HCT116 (cell line): ENCODE results near the gene ACACA. TPM values are rescaled to one million over a fixed set of nuclear protein-coding genes. Genes with fewer than 3 reads are reported as not detected.
A peak's percentile ranks its signal among the peaks of the same experiment; 100 is the strongest.

Source experiments
- ATAC-seq: fragments of 200-7000 bp; cut with Tn5 transposase; 2 replicates; pipeline ENCODE4 v1.9.1; 2020; ENCODE audit warnings: mild to moderate bottlenecking, moderate library complexity
- BruUV-seq: library from RNA; stranded (reverse); fragments of 400-500 nt; replicated peaks from 2 replicates; lab custom pipeline; 2021; lab: Mats Ljungman, UMichigan
- CTCF ChIA-PET: fragments of 300-600 bp; sonication (Branson Sonifier 250); formaldehyde crosslinking; loops from one replicate; lab custom pipeline; 2021; ENCODE audit warnings: antibody characterized with exemption; lab: Charles Lee
- POLR2A ChIA-PET: fragments of 300-600, 350-600 bp; sonication (Branson Sonifier 250); formaldehyde crosslinking; loops from one replicate; lab custom pipeline; 2021; ENCODE audit warnings: antibody characterized with exemption; lab: Charles Lee
- RAD21 ChIA-PET, 2 experiments: fragments of 300-600 bp; sonication (Branson Sonifier 250); formaldehyde crosslinking; loops; one replicate each; lab custom pipeline; 2023; ENCODE audit warnings: low total read pairs in 2 of 2; ENCODE audit not compliant: uncharacterized antibody in 2 of 2, unreplicated experiment in 2 of 2, low non-redundant PET in 1 of 2; lab: Charles Lee
- DNase-seq: peaks from one replicate; pipeline ENCODE4 v3.0.0-alpha.2; 2010; ENCODE audit warnings: low read depth, low spot score
- H2AFZ ChIP-seq: fragments of 200-600 bp; shearing (Covaris generic), sonication (generic); 2 replicates; pipeline ENCODE4 v1.6.1; 2017; ENCODE audit warnings: low read depth, mixed run types, mixed read lengths, antibody characterized with exemption, low read length; ENCODE audit not compliant: poor library complexity, severe bottlenecking
- H3K27ac ChIP-seq: 2 replicates; pipeline ENCODE4 v1.5.1; 2012; ENCODE audit warnings: low read depth, low read length
- H3K27me3 ChIP-seq: fragments of 200-600 bp; sonication (generic); 2 replicates; pipeline ENCODE4 v1.6.1; 2016; ENCODE audit warnings: mixed run types, low read length, mixed read lengths; ENCODE audit not compliant: insufficient read depth
- H3K36me3 ChIP-seq, 2 experiments: fragments of 200-500 bp in 1 of 2; fragments of 200-600 bp in 1 of 2; sonication (Bioruptor generic) in 1 of 2; sonication (generic) in 1 of 2; 2 replicates each; pipeline versions ENCODE4 v1.5.1 to v1.6.1; 2014 to 2016; ENCODE audit warnings: low read length in 2 of 2, inconsistent platforms in 1 of 2, mixed read lengths in 1 of 2, mixed run types in 1 of 2; ENCODE audit not compliant: insufficient read depth in 2 of 2, control insufficient read depth in 1 of 2
- H3K4me1 ChIP-seq, 2 experiments: fragments of 200-600 bp in 1 of 2; sonication (generic) in 1 of 2; 2 replicates each; pipeline versions ENCODE4 v1.5.1 to v1.6.1; 2012 to 2017; ENCODE audit warnings: low read length in 2 of 2, inconsistent platforms in 1 of 2, mild to moderate bottlenecking in 1 of 2, mixed read lengths in 1 of 2, mixed run types in 1 of 2, moderate library complexity in 1 of 2; ENCODE audit not compliant: insufficient read depth in 2 of 2, control insufficient read depth in 1 of 2
- H3K4me2 ChIP-seq: fragments of 200-600 bp; sonication (generic); 2 replicates; pipeline ENCODE4 v1.6.1; 2017; ENCODE audit warnings: mixed run types, low read length, mixed read lengths
- H3K4me3 ChIP-seq, 2 experiments: fragments of 200-600 bp in 1 of 2; sonication (generic) in 1 of 2; replicated peaks in 1 of 2; 2 replicates each; pipeline ENCODE4 v1.5.1; 2011 to 2016; ENCODE audit warnings: low read length in 2 of 2, control low read depth in 1 of 2, low read depth in 1 of 2, mild to moderate bottlenecking in 1 of 2, mixed read lengths in 1 of 2, mixed run types in 1 of 2
- H3K79me2 ChIP-seq: fragments of 200-600 bp; sonication (generic); 2 replicates; pipeline ENCODE4 v1.6.1; 2017; ENCODE audit warnings: mild to moderate bottlenecking, mixed run types, low read length, moderate library complexity, mixed read lengths; ENCODE audit not compliant: insufficient read depth
- H3K9ac ChIP-seq: fragments of 200-600 bp; sonication (generic); 2 replicates; pipeline ENCODE4 v1.6.1; 2016; ENCODE audit warnings: low read length, mixed read lengths
- H3K9me2 ChIP-seq: fragments of 200-600 bp; sonication (generic), shearing (Covaris generic); 2 replicates; pipeline ENCODE4 v1.6.1; 2017; ENCODE audit warnings: mixed run types, mild to moderate bottlenecking, moderate library complexity; ENCODE audit not compliant: insufficient read depth
- H3K9me3 ChIP-seq, 2 experiments: fragments of 200-500 bp in 1 of 2; fragments of 200-600 bp in 1 of 2; sonication (Bioruptor generic) in 1 of 2; sonication (generic) in 1 of 2; 2 replicates each; pipeline ENCODE4 v1.6.1; 2014 to 2017; ENCODE audit warnings: low read length in 2 of 2, mixed read lengths in 2 of 2, inconsistent platforms in 1 of 2, low read depth in 1 of 2, mild to moderate bottlenecking in 1 of 2, mixed run types in 1 of 2, moderate library complexity in 1 of 2; ENCODE audit not compliant: control insufficient read depth in 1 of 2, insufficient read depth in 1 of 2
- H4K20me1 ChIP-seq: fragments of 200-600 bp; sonication (generic), shearing (Covaris generic); 2 replicates; pipeline ENCODE4 v1.6.1; 2017; ENCODE audit warnings: mixed run types, mild to moderate bottlenecking, moderate library complexity; ENCODE audit not compliant: insufficient read depth
- ATF3 ChIP-seq: IDR thresholded peaks from 2 replicates; pipeline ENCODE4 v1.6.1; 2012
- CBX3 ChIP-seq: IDR thresholded peaks from 2 replicates; pipeline ENCODE4 v1.6.1; 2012; ENCODE audit warnings: low read depth
- CTCF ChIP-seq, 3 experiments: fragments of 200-600 bp in 1 of 3; sonication (generic) in 1 of 3; IDR thresholded peaks in 2 of 3; conservative IDR thresholded peaks in 1 of 3; 2 replicates each; pipeline ENCODE4 v1.5.1; 2012 to 2017; ENCODE audit warnings: low read depth in 2 of 3, low read length in 2 of 3, antibody characterized with exemption in 1 of 3, borderline replicate concordance in 1 of 3, control low read depth in 1 of 3, mild to moderate bottlenecking in 1 of 3, mixed read lengths in 1 of 3, mixed run types in 1 of 3, moderate library complexity in 1 of 3; ENCODE audit not compliant: insufficient read depth in 1 of 3
- ELF1 ChIP-seq: IDR thresholded peaks from 2 replicates; pipeline ENCODE4 v1.6.1; 2012; ENCODE audit warnings: low read depth, borderline replicate concordance
- EZH2phosphoT487 ChIP-seq: fragments of 200-600 bp; IDR thresholded peaks from 2 replicates; pipeline ENCODE4 v1.6.1; 2018; ENCODE audit warnings: antibody characterized with exemption, borderline replicate concordance
- FOSL1 ChIP-seq: IDR thresholded peaks from 2 replicates; pipeline ENCODE4 v1.6.1; 2012; ENCODE audit warnings: low read depth
- POLR2A ChIP-seq: IDR thresholded peaks from 2 replicates; pipeline ENCODE4 v1.7.0; 2011; ENCODE audit warnings: borderline replicate concordance; ENCODE audit not compliant: insufficient read depth, insufficient read length; ENCODE audit errors: extremely low read depth
- POLR2AphosphoS5 ChIP-seq: IDR thresholded peaks from 2 replicates; pipeline ENCODE4 v1.6.1; 2011; ENCODE audit warnings: mild to moderate bottlenecking, low read depth, low read length, moderate library complexity
- RAD21 ChIP-seq: IDR thresholded peaks from 2 replicates; pipeline ENCODE4 v1.6.1; 2012; ENCODE audit warnings: low read depth, mild to moderate bottlenecking
- REST ChIP-seq: IDR thresholded peaks from 2 replicates; pipeline ENCODE4 v1.6.1; 2012; ENCODE audit warnings: low read depth
- SIN3A ChIP-seq: IDR thresholded peaks from 2 replicates; pipeline ENCODE4 v1.6.1; 2012; ENCODE audit warnings: low read depth
- TCF7L2 ChIP-seq: IDR thresholded peaks from 2 replicates; pipeline ENCODE4 v1.7.0; 2011; ENCODE audit warnings: borderline replicate concordance, inconsistent platforms; ENCODE audit not compliant: insufficient read depth, insufficient read length; ENCODE audit errors: extremely low read depth
- ZFX ChIP-seq: fragments of 450-650 bp; IDR thresholded peaks from 2 replicates; pipeline ENCODE4 v1.6.1; 2017
- ZNF274 ChIP-seq: fragments of 200-500 bp; sonication (Bioruptor generic); IDR thresholded peaks from 2 replicates; pipeline ENCODE4 v1.6.1; 2014; ENCODE audit warnings: mild to moderate bottlenecking, low read depth, low read length, inconsistent platforms
- intact Hi-C: fragments of 100-400 bp; cut with micrococcal nuclease; formaldehyde crosslinking; loops from 2 replicates; pipeline ENCODE4 v1.10.0; 2022
- total RNA-seq: library from RNA; stranded (reverse); gene quantifications from one replicate; pipeline ENCODE4 v1.2.1, GENCODE V29; 2021; ENCODE audit not compliant: unreplicated experiment

Gene ACACA
- total RNA-seq, 1 experiment from 2014 or later, result 161 TPM

GRCh38 chr17:37220607-37220953, 186.1 kb downstream of the ACACA start:
- no peak for ATAC-seq
- H3K9ac ChIP-seq, result no peak overlapping the region
- DNase-seq, result peak; percentile 2
- H2AFZ ChIP-seq, result no peak overlapping the region
- ChIA-PET POLR2A (no interaction called here), CTCF (no interaction called here), RAD21 (no interaction called here)
- H4K20me1 ChIP-seq, result peaks cover 3% of the 10 kb centered on the region; the same call in 1 of the 2 replicates
- no peak overlapping the region for H3K4me2 ChIP-seq
- H3K9me3 ChIP-seq, result no peaks in the 10 kb centered on the region
- no peaks in the 10 kb centered on the region for H3K79me2 ChIP-seq
- no TSS peak for BruUV-seq
- H3K4me1 ChIP-seq, result no peaks in the 10 kb centered on the region
- H3K4me3 ChIP-seq, result no peak overlapping the region
- no peak for TF ChIP-seq TCF7L2
- TF ChIP-seq POLR2A, result no peak
- TF ChIP-seq ATF3, result no peak
- TF ChIP-seq CBX3, result no peak
- peak; percentile 24 to 45 (median 26); a peak in 4 of 6 replicates for TF ChIP-seq CTCF (IDR thresholded peaks at IDR 0.05 in 2 of 3, conservative IDR thresholded peaks at IDR 0.05 in 1 of 3; ENCODE audit: borderline replicate concordance in 1 of 3, insufficient read depth in 1 of 3, low read depth in 2 of 3, low read length in 2 of 3)
- peak; percentile 56 for TF ChIP-seq RAD21
- no peaks in the 10 kb centered on the region for H3K27me3 ChIP-seq
- no peaks in the 10 kb centered on the region for H3K9me2 ChIP-seq
- H3K27ac ChIP-seq, result no peak overlapping the region
- intact Hi-C loops, result loop anchor here (5.0 kb wide), 1 partner anchor 593 kb away; no protein-coding TSS in a partner anchor
- H3K36me3 ChIP-seq, result peaks cover 33 to 35% of the 10 kb centered on the region in 2 experiments

GRCh38 chr17:37219876-37220606, 186.6 kb downstream of the ACACA start:
- intact Hi-C loops, result loop anchor here (5.0 kb wide), 1 partner anchor 593 kb away; no protein-coding TSS in a partner anchor
- POLR2A ChIA-PET, result no interaction called here
- no peak for TF ChIP-seq TCF7L2
- no peak for TF ChIP-seq SIN3A
- TF ChIP-seq ZNF274, result no peak
- no peak for TF ChIP-seq POLR2AphosphoS5
- no peak for TF ChIP-seq EZH2phosphoT487
- TF ChIP-seq POLR2A, result no peak
- TF ChIP-seq FOSL1, result no peak
- TF ChIP-seq ZFX, result no peak
- TF ChIP-seq ELF1, result no peak
- TF ChIP-seq RAD21, result no peak
- no peak for TF ChIP-seq REST

More at GRCh38 chr17:37219876-37220606, 186.6 kb downstream of the ACACA start:
- H3K9me3 ChIP-seq, result no peaks in the 10 kb centered on the region
- H3K79me2 ChIP-seq, result no peaks in the 10 kb centered on the region
- CTCF ChIA-PET, result no interaction called here
- ATAC-seq (no peak), DNase-seq (no peak)
- no TSS peak for BruUV-seq
- no peaks in the 10 kb centered on the region for H3K9me2 ChIP-seq
- H3K36me3 ChIP-seq, result peaks cover 29 to 36% of the 10 kb centered on the region in 2 experiments
- RAD21 ChIA-PET, result no interaction called here
- H3K4me2 ChIP-seq, result no peak overlapping the region
- H3K4me3 ChIP-seq, result no peak overlapping the region
- H4K20me1 ChIP-seq, result peaks cover 3% of the 10 kb centered on the region; the same call in 1 of the 2 replicates
- H3K9ac ChIP-seq, result no peak overlapping the region
- H3K4me1 ChIP-seq, result no peaks in the 10 kb centered on the region
- H3K27me3 ChIP-seq, result no peaks in the 10 kb centered on the region
- H2AFZ ChIP-seq, result no peak overlapping the region
- no peak overlapping the region for H3K27ac ChIP-seq
